ENCODE data around the gene TRAP1. TPM values are rescaled to one million over a fixed set of nuclear protein-coding genes. Genes with fewer than 3 reads are reported as not detected.

The TRAP1 gene
- total RNA-seq, 2 experiments from 2014 or later, result 343 to 379 TPM

GRCh38 chr16:3645108-3645503 is 72.2 kb downstream of the TRAP1 start:
- CTCF ChIA-PET, result no interaction called here
- Mint-ChIP-seq H3K36me3 (ENCODE audit: low read depth) (no peaks in the 10 kb centered on the region), H3K27me3 (no peaks in the 10 kb centered on the region), H3K9me3 (no peaks in the 10 kb centered on the region), H3K27ac (no peak overlapping the region), H3K4me3 (no peak overlapping the region), H3K4me1 (ENCODE audit: low read depth) (peaks cover 3% of the 10 kb centered on the region)
- ATAC-seq (no peak), DNase-seq (no peak)
- TF ChIP-seq CTCF (IDR thresholded peaks at IDR 0.05), result no peak
- POLR2A ChIA-PET, result no interaction called here
- intact Hi-C loops (cut with micrococcal nuclease), result loop anchor here (10.0 kb wide), 1 partner anchor 120 kb away; no protein-coding TSS in a partner anchor

GRCh38 chr16:3643095-3643730 is 74.1 kb downstream of the TRAP1 start:
- no peak for TF ChIP-seq CTCF (IDR thresholded peaks at IDR 0.05)
- Mint-ChIP-seq H3K4me1 (ENCODE audit: low read depth) (peaks cover 9% of the 10 kb centered on the region), H3K27me3 (no peaks in the 10 kb centered on the region), H3K9me3 (no peaks in the 10 kb centered on the region), H3K36me3 (ENCODE audit: low read depth) (no peaks in the 10 kb centered on the region), H3K27ac (no peak overlapping the region), H3K4me3 (no peak overlapping the region)
- intact Hi-C loops (cut with micrococcal nuclease), result loop anchor here (10.0 kb wide), 1 partner anchor 118 kb away; no protein-coding TSS in a partner anchor
- ChIA-PET POLR2A (no interaction called here), CTCF (interaction anchor here (1.5 to 1.6 kb wide), 2 partner anchors 11 kb away, joined by 4 to 6 read pairs; partner anchors contain the start of gene DNASE1)
- ATAC-seq (no peak), DNase-seq (no peak)

- H3K27ac Mint-ChIP-seq, result no peak overlapping the region
- intact Hi-C loops (cut with micrococcal nuclease), result loop anchor here (10.0 kb wide), 1 partner anchor 118 kb away; no protein-coding TSS in a partner anchor
- ChIA-PET POLR2A (no interaction called here), CTCF (interaction anchor here (1.5 to 1.6 kb wide), 2 partner anchors 10 to 12 kb away, joined by 4 to 6 read pairs; partner anchors contain the start of gene DNASE1)
- ATAC-seq (no peak), DNase-seq (no peak)
- H3K4me1 Mint-ChIP-seq (ENCODE audit: low read depth), result peaks cover 16% of the 10 kb centered on the region
- no peaks in the 10 kb centered on the region for H3K27me3 Mint-ChIP-seq
- no peak overlapping the region for H3K4me3 Mint-ChIP-seq
- H3K9me3 Mint-ChIP-seq, result no peaks in the 10 kb centered on the region
- no peaks in the 10 kb centered on the region for H3K36me3 Mint-ChIP-seq (ENCODE audit: low read depth)
- TF ChIP-seq CTCF (IDR thresholded peaks at IDR 0.05), result no peak
Measured at GRCh38 chr16:3642397-3643094, 74.8 kb downstream of the TRAP1 start.

- intact Hi-C loops (cut with micrococcal nuclease), result loop anchor here (10.0 kb wide), 1 partner anchor 117 kb away; no protein-coding TSS in a partner anchor
- CTCF ChIA-PET, result interaction anchor here (1.5 kb wide), 1 partner anchor 12 kb away, joined by 6 read pairs; the partner anchor contains the start of gene DNASE1
- Mint-ChIP-seq H3K27me3 (no peaks in the 10 kb centered on the region), H3K27ac (no peak overlapping the region), H3K36me3 (ENCODE audit: low read depth) (no peaks in the 10 kb centered on the region), H3K9me3 (no peaks in the 10 kb centered on the region), H3K4me1 (ENCODE audit: low read depth) (peaks cover 22% of the 10 kb centered on the region), H3K4me3 (no peak overlapping the region)
- TF ChIP-seq CTCF (IDR thresholded peaks at IDR 0.05), result no peak
- ATAC-seq, result no peak
- DNase-seq, result no peak
- POLR2A ChIA-PET, result no interaction called here
Measured at GRCh38 chr16:3641801-3642396, 75.4 kb downstream of the TRAP1 start.
